HG03558 (cell line): Measurements from ENCODE around the gene PPP3R2.

Experiments
- ATAC-seq: cut with Tn5 transposase; IDR thresholded peaks from one replicate; pipeline ENCODE4 v1.9.1; 2021; ENCODE audit warnings: moderate number of reproducible peaks; ENCODE audit not compliant: unreplicated experiment; ENCODE audit errors: extremely low read depth

PPP3R2 gene

GRCh38 chr9:101543098-101543735, 51.6 kb downstream of the PPP3R2 start:
- no peak for ATAC-seq
